SU-DHL-6 (cell line): ENCODE data around the gene TMEM238L.

Experiments
- CTCF ChIP-seq: fragments of 200-600 bp; sonication (generic); IDR thresholded peaks from one replicate; pipeline ENCODE4 v1.5.1; 2017; ENCODE audit warnings: antibody characterized with exemption, mild to moderate bottlenecking, low read length, moderate library complexity; ENCODE audit not compliant: insufficient read depth, poor library complexity, severe bottlenecking
- EZH2phosphoT487 ChIP-seq: fragments of 200-600 bp; sonication (generic), shearing (Covaris generic); conservative IDR thresholded peaks from 2 replicates; pipeline ENCODE4 v1.6.1; 2018; ENCODE audit warnings: mild to moderate bottlenecking, antibody characterized with exemption, low read length, moderate library complexity, mixed read lengths

DNA sequence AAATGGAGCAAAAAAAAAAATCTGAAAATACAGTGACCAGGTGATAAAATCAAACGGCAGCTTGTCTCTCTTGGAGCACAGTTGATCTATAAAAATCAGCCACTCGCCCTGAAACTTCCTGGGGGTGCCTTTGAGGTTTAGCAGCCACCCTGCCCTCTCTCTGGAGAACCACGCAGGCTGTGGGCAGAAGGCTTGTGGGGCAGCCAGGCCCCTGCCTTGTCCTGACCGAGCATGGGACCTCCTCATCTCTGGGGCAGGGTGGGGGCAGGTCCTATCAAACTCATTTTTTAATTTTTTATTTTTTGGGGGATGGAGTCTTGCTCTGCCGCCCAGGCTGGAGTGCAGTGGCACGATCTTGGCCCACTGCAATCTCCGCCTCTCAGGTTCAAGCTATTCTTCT lies 5.0 kb downstream of the TMEM238L start:
- TF ChIP-seq CTCF (no peak), EZH2phosphoT487 (no peak)
